Mesenteric fat pad (tissue), 1 donor: ENCODE measurements around the gene PGA3. TPM values are rescaled to one million over a fixed set of nuclear protein-coding genes. Genes with fewer than 3 reads are reported as not detected.

Source experiments
- DNase-seq: peaks from one replicate; pipeline ENCODE4 v3.0.0-alpha.2; 2020; ENCODE audit warnings: low spot score
- total RNA-seq: library from RNA; stranded (reverse); fragmentation: NEBNext Ultra II Directional; extraction: Animal tissue kit (Norgen Biotek cat#: 25700); gene quantifications from one replicate; pipeline ENCODE4 v1.2.1, GENCODE V29; 2021
- donor health status: DM: yes; HTN: yes; CAD: no.

PGA3 gene
- total RNA-seq, 1 donor from 2014 or later: 47.2 TPM

DNA sequence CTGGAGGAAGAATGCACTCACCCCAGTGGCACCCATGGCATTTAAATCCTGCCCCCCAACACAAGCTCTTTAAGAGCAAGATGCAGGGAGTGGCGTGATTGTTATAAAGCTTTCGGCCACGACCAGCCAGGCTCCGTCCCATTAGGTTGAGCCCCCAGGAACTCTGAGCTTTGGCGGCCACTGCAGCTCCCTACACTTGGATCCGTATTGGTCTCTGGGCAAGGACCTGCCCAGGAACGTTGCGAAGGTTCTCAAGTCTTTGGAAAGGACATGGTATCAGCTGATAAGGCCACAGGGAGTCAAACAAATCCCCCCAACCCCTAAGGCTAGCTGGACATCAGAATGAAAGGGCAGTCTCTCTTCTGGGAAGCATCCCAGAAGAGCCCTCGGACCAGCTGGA lies 32.7 kb upstream of the PGA3 start:
- DNase-seq: peak; percentile 30

DNA sequence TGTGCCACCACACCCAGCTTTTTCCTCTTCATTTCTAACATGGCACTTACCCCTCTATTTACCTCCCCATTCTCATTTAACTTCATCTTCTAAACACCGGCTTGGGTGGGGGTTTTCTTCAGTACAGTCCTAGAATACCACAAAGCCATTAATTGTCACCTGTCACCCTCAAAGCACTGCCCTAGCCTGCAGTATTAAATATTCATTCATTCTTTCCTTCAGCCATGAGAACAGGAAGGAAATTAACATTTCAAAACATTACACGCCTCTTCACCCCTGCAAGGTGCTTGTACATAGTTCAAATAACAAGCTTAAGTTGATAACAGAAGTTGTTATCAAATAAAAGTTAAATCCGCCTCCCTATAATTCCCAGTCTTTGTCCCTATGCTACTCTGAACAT lies 31.4 kb upstream of the PGA3 start:
- no peak for DNase-seq

DNA sequence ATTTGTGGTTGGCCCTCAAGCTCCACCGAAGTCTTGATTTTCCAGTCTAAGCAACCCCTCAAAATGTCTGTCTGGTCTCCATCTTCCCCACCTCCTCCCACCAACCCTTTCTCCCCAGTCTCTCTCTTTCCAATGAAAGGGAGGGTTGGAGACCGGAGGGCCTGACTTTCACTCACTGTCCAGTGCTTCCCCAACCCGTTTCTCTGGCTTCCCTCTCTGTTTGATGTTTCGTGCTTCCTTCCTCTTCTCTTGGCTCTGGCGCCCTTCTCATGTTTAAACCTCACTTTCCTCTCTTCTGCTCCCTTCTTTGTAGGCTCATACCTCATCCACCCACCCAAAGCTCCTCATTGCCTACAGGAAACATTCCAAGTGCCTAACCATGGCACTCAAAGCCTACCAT lies 31.0 kb upstream of the PGA3 start:
- DNase-seq: no peak

DNA sequence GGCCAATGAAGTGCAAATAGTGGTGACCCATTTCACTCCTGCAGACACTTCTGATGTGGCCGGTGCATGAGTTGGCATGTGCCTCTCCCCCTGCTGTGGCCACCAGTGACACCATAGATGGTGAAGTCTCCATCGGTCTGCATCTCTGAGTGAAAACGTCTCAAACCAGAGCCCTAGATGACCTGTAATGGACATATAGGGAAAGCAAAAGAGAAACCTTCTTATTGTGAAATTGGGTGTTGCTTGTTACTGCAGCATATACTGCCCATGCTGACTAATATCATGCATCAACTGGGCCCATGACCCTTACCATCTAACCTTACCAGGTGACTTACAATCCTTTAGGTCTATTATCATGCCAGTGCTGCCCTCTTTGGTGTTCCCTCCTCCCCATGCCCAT lies 30.4 kb upstream of the PGA3 start:
- DNase-seq: peak; percentile 16

DNA sequence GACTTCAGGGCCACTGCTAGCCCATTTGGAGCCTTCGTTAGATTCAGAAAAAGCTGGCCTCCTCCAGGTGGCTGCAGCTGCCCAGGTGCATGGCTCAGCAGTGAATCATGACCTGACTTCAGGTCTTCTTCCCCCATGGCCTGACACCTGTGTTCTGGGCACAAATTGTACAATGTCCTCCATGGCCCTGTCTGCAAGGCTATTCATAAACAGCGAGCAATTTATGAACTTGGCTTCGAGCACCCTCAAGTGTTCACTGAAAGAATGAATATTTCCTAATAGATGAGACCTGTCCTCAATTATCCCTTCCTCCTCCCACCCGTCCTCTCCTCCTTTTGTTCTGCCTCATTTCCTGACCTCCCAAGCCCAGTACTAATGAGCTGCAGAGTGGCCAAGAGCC lies 29.9 kb upstream of the PGA3 start:
- no peak for DNase-seq

DNA sequence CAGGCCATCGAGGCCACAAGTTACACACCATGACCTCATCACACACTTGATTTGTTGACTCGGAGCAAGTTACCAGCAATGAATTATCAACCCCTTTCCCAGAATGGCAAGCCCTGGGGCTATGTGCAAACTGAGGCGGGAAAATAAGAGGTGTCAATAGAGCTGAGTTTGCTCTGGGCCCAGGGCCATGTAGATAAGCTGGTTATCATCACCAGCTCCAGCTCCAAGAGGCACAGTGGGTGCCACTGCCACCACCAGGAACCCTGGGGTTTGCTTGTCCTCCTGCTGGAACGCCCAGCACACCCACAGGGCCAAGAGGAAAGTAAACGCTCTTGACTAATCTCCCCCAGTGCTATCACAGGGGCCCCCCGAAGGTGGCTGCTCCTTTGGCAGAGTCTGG lies 29.0 kb upstream of the PGA3 start:
- DNase-seq: peak; percentile 55

DNA sequence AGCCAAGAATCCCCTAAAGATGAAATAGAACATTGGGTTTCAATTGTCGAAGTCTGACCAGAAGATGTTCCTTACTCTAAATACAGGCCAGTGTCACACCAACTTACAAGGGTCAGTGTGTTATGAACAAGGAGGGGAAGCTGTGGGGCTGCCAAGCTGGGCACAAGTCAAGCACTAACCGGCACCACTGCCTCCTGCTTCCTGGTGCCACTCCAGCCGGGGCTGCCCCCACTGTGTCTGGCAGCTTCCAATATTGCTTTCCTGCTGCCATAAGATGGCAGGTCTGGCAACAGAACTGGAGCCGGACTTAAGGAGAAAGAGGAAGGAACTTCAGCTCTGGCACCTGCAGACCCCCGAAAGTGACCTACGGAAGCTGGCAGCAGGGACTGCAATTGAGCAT lies 28.4 kb upstream of the PGA3 start:
- DNase-seq: peak; percentile 55

DNA sequence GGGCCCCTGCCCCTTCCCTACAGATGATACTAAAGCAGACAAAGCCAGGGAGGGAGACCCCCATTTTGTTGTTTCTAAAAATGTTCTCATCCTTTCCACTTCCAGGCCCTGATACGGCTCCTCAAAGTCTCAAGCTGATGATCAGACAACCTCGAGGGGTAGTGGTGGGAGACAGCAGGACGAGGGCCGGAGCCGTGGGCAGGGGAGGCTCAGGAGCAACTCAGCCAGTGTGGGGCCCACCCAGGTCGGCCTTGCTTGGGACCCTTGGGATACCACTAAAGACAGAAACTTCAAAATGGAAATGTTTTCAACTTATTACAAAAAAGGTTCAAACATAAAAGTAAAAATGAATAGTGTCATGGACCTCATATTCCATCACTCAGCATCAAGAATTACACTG lies 26.9 kb upstream of the PGA3 start:
- DNase-seq: peak; percentile 72

DNA sequence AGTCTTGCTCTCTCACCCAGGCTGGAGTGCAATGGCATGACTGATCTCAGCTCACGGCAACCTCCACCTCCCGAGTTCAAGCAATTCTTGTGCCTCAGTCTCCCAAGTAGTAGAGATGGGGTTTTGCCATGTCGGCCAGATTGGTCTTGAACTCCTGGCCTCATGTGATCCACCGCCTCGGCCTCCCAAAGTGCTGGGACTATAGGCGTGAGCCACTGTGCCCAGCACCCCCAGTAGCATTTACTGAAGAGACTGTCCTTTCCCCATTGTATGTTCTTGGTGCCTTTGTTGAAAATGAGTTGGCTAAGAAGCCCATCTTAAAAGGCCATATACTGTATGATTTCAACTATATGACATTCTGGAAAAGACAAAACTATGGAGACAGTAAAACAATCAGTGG lies 23.1 kb upstream of the PGA3 start:
- peak; percentile 55 for DNase-seq

DNA sequence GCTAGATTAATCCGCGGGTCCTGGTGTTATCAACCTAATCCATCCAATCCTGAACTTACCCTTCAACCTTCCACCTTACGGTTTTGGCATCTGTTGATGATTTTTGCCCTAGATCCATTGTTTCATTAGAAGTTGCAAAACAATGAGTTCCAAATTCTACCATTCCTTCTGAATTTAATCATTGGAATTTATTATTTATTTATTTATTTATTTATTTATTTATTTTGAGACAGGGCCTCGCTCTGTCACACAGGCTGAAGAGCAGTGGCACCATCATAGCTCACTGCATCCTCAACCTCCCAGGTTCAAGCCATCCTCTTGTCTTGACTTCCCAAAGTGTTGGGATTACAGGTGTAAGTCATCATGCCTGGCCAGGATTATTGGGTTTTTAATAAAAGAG lies 21.8 kb upstream of the PGA3 start:
- DNase-seq: no peak

DNA sequence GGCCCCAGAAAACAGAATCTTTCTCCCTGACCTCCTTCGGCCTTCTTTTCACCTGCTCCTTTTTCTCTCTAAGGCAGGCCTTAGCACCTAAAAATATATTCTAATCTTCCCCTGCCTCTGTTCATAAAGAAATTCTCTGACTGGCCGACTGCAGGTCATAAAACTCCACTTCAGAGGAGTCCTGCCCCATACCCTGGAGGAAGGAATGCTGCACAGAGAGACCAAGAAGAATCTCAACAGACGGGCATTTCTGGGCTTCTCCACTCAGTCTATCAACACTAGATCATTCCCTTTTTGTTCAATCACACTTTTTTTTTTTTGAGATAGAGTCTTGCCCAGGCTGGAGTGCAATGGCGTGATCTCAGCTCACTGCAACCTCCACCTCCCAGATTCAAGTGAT lies 19.7 kb upstream of the PGA3 start:
- peak; percentile 2 for DNase-seq

DNA sequence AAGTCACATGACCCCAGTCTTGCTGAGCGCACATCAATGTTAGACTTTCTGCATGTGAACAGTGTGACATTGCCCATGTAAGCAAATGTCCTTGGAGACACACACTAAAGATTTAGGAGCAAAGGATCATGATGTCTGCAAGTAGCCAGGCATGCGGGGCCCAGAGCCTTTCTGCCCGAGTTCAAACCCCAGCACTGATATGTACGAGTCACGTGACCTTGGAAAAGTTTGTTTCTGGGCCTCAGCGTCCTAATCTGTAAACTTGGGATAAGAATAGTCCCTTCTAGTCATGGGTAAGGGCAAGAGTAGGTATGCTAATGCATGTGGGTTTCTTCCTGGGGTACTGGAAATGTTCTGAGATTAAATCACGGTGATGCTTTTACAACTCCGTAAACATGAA lies 16.8 kb upstream of the PGA3 start:
- peak; percentile 12 for DNase-seq

DNA sequence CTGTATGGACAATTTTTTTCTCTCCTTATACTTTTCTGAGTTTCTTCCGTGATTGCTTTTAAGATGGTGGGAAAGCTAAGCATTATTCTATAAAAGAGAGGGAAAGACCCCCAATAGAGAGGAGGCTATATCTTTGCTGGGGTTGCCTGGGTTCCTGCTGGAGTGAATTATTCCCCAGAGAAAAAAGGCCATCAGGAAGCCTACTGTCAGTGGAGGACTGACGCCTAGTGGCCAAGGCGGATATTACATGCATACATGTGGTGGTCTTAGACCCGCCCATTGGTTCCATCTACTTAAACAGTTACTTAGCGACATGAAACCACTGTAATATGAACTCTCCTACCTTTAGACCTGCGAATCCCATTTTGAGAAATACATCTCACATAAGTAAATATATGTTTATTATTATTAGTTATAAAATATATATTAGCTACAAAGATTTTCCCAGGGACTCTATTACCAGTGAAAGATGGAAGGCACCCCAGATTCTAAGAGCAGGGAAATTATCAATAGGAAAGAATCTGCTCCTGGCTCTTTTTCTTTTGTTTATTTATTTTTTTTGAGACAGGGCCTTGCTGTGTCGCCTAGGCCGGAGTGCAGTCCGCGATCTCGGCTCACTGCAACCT lies 15.7 kb upstream of the PGA3 start:
- peak; percentile 78 for DNase-seq

DNA sequence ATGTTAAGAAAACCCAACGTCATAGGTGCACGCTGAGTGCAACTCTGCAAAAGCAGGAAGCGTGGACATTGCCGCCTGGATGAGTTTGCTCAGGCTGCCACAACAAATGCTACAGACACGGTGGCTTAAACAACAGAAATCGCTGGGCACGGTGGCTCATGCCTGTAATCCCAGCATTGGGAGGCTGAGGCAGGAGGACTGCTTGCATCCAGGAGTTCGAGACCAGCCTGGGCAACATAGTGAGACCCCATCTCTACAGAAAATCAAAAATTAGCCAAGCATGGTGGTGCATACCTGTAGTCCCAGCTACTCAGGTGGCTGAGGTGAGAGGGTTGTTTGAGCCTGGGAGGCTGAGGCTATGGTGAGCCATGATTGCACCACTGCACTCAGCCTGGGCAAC lies 13.4 kb upstream of the PGA3 start:
- peak; percentile 33 for DNase-seq

DNA sequence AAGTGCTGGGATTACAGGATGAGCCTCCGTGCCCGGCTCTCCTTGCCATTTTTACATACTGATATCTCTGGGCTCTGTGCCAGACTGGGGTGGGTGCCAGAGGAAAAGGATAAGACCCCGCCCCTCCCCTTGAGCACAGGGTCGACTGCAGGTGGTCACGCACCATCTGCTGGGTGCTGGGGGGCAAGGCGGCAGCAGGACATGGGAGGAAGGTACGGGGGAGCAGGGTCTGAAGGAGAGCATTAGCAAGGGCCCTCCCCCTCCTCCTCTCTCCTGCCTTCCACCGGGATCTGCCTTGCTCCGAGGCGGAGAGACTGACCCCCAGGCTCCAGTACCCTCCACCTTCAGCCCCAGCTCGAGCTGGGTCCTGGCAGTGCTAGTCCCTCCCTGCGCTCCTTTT lies 9.7 kb upstream of the PGA3 start:
- DNase-seq: peak; percentile 49

DNA sequence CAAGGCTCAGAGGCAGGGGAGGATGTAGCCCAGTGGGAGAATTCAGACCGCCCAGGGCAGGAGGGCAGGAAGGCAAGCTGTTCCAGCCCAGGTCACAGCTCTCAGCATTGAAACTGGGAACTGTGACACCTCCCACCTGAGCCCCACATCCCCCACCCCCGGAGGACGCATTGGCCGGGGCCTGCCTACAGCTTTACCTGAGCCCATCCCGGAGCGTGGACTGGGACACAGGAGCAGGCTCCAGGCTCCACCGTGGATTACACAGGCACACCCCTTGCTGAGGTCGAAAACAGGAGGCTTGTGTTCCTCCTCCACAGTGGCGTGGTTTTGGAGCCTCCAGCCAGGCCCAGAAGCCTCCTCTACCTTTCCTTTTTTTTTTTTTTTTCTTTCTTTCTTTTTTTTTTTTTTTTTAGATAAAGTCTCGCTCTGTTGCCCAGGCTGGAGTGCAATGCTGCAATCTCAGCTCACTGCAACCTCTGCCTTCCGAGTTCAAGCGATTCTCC lies 9.1 kb upstream of the PGA3 start:
- DNase-seq: peak; percentile 30

DNA sequence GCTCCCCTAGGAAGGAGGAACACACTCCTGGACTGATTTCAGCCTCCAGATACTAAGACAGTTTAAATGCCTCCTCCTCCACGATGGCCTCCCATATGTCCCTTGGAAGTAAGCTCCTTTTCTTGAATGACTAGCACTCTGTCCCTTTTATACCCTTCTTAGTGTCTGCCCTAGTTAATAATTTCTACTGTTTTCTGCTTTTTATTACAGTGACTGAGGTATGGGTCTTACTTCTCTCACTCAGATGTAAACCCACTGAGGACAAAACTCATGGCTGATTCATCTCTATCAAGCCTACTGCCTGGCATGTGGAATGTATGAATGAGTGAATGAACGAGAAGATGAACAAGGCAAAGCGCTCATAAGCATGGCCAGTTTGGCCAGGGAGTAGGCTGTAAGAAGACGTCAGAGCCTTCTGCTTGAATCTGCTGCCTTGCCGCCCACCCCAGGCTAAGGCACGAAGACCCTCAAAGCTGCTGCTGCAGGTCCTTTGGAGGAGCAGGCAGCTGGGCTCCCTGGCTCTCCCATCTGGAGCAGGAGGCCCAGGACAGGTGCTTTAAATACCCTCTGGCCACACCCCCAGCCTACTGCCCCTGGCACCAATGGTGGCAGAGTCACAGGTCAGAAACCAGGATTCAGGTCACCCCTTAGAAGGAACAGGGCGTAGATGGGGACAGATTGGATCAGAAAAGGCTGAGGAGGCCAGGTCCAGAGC lies 8.2 kb upstream of the PGA3 start:
- DNase-seq: no peak

DNA sequence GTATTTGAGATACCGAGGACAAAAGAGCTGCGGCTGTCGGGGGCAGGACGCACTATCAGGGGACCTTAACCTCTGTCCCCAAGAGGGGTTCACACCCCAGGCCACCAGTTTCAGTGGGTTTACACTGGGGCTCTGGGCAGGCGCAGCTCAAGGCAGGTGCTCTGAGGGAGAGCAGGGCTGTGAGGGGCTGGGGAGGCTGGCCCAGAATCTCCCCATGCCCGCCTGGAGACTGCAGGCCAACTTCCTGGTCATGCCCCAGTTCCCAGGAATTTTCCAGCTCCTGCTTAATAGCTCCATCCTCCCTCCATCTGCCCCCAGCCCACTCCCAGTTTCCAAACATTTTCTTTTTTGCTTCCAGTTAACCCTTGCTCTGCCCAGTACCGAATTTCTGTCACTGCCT lies 7.6 kb upstream of the PGA3 start:
- peak; percentile 45 for DNase-seq

DNA sequence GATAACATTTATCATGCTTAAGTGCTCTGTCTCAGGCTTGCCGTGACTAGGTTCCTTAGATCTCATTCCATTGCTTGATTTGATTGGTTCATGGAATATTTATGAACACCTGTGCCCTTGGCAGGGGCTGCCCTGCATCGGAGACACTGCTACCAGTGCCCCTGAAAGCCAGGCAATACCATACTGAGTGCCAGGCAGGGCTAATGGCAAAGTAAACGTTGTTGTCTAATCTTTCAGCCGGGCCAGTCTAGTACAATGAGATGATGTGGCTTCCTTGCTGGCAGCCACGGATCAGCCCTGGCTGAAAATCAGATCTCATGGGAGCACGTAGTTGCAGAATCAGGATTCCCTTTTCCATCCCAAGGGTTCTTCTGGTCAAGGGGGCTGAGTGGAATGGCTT lies 5.0 kb upstream of the PGA3 start:
- peak; percentile 72 for DNase-seq

DNA sequence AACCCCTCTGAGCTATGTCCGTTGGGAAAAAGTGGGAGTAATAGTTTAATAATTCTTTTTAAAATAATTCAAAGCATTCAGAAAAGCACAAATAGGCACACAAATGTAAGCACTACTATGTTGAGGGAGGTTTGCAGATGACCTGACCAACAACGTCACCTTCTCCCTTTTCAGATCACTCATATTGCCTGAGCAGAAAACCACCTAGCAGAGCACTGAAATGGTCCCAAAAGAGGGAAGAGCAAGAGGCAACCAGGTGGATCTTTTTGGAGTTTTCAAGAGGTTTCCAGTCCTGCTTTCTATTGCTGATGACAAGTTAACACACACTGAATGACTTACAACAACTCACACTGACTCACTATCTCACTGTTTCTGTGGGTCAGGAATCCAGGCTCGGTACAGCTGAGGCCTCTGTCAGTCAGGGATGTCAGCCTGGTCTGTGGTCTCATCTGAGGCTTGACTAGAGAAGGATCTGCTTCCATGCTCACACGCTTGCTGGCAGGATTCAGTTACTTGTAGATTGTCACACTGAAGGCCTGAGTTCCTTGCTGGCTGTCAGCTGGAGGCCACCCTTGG lies 4.3 kb upstream of the PGA3 start:
- DNase-seq: peak; percentile 49

DNA sequence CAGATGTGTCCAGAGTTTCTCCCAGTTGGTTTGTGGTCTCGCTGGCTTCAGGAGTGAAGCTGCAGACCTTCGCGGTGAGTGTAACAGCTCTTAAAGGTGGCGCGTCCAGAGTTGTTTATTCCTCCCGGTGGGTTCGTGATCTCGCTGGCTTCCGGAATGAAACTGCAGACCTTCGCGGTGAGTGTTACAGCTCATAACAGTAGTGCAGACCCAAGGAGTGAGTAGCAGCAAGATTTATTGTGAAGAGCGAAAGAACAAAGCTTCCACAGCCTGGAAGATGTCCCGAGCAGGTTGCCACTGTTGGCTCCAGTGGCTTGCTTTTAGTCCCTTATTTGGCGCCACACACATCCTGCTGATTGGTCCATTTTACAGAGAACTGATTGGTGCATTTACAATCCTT lies 1.8 kb upstream of the PGA3 start:
- DNase-seq: peak; percentile 74

DNA sequence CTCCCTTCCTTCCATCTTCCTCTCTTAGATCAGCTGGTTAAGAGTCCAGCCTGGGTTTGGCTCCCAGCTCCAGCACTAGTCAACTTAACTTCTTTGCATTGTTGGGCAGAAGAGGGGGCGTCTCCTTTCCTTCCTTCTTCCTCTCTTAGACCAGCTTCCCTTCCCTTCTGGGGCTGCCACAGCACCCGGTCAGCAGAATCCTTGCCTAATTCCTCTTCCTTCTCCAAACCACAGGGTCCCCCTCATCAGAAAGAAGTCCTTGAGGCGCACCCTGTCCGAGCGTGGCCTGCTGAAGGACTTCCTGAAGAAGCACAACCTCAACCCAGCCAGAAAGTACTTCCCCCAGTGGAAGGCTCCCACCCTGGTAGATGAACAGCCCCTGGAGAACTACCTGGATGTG lies 558 bp downstream of the PGA3 start:
- DNase-seq: peak; percentile 11
